GM12891 (cell line): ENCODE data around the gene TTC4.

Experiments
- DNase-seq: peaks from one replicate; pipeline ENCODE4 v3.0.0; 2011; ENCODE audit warnings: low spot score; ENCODE audit not compliant: insufficient read length
- FAIRE-seq: peaks from 2 replicates; lab custom pipeline; 2011; peaks lifted over from hg19 to GRCh38; lab: Jason Lieb, UNC
- POLR2A ChIP-seq: IDR thresholded peaks from 2 replicates; pipeline ENCODE4 v1.6.1; 2011; ENCODE audit warnings: low read depth, low read length, control low read depth
- POLR2AphosphoS5 ChIP-seq: IDR thresholded peaks from 2 replicates; pipeline ENCODE4 v1.6.1; 2011; ENCODE audit warnings: low read depth, low read length, control low read depth
- TAF1 ChIP-seq: IDR thresholded peaks from 2 replicates; pipeline ENCODE4 v1.6.1; 2011; ENCODE audit warnings: low read depth, low read length, control low read depth

TTC4 gene

DNA sequence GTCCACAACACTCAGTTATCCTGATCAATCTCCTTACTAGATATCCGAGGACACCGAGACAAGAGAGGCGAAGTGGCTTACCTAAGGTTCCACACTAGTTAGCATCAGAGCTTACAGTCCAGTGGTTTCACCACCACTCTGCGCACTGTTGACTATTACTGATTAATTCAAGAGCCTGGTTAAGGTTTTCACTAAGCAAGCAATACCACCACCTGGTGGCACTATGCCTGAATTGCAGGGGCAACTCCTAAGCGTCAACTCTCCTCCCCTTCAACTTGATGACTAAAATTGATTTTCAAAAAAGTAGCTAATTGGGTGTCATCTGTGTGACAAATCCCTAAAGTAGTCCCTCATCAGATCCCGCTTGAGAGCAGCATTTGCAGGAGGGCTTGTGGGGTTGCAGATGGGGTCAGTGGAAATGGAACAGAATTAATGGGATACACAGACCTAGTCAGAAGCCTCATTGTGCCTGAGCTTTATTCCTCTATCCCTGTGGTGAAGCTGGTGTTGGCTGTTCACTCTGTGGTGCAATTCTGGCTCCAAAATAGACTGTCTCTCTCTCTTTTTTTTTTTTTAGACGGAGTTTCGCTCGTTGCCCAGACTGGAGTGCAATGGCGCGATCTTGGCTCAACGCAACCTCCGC is 76.3 kb downstream of the TTC4 start:
- TF ChIP-seq POLR2A (no peak), POLR2AphosphoS5 (no peak), TAF1 (no peak)
- FAIRE-seq, result no peak
- DNase-seq, result peak; percentile 50
